SW480 (cell line): ENCODE data around the gene CDH18.

Experiments
- DNase-seq: peaks from one replicate; pipeline ENCODE4 v3.0.0-alpha.2; 2016; ENCODE audit warnings: low spot score

The CDH18 gene

DNA sequence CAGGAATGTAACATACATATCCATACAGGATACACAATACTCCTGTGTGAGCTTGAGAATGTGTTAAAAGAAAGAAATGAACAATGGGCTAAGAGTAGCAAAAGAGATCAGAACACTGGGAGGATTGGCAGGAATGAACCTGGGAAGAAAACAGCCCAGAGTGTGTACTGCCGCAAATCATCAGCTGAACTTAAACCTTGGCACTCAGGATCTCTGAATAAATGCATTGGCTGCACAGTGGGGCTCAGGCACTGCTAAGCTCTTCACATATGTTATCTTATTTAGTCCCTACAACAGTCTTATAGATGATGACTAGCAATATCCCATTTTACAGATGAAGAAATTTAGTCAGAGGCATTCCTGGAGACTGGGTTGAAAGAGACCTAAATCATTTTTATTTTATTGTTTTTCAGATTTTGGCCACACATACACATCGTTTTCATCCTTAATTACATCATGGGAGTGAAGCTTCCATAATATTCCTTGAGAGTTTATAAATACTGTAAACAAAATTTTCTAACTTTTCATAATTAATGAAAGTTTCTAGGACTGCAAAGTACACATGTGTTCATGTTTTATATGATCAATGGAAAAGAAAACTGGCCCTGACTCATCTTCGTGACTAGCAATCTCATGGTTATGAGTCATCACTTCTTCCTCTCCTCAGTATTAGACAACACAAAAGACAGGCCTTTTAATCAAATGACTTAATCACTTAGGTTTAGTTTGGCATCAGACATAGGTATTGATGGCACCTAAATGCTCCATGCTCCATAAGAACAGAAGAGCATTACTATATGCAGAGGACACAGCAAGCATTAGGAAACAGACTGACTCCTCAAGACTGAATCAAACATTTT is 59.2 kb downstream of the CDH18 start:
- peak; percentile 61 for DNase-seq

DNA sequence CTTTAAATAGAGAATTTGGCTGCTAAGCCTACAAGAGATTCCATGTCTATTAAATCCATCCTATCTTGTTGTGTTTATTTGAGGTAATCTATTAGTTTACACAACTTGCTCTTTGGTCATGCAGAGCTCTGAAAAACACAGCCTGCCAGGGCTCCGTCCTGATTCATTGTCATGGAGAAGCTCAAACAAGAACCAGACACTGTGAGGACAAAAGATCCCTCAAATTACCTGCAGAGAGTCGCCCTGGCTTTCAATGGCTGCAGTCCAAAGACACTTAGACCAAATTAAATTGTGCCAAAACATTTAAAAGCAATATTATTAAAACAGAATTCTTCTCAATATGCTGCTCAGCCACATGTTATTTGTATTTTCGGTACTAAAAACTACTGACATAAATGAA is 60.1 kb downstream of the CDH18 start:
- no peak for DNase-seq

DNA sequence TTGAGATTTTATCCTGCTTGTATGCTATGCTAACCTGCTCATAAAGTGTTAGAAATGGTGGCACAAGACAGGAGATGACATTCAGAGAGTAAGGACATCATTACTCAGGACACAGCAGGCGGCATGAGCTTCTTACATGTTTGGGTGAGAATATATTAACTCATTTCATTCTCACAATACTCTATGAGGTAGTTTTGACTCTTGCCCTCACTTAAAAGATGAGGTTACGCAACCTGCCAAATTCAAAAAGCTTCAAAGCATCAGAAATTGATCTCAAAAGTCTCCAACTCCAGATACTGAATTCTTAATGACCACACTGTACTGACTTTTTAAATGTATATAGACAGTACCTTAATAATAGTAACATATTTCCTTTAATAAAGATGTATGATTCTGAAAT is 60.8 kb downstream of the CDH18 start:
- no peak for DNase-seq

DNA sequence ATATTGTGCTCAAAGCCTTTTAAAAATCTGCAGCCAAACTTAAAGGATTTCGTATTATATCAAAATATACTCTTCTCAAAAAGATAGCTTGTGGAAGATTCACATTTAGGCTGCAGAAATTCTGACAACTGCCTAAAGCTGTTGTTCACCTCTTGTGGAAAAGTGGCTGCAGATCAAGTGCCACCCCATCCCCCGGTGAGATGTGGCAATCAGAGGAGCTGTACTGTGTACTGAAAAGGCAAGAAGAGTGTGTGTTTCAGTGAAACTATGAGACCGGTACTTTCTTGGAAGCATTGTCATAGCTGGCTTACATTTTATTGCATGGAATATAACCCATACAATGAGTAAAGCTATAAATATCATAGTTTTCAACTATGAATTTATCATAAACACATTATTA is 64.3 kb downstream of the CDH18 start:
- no peak for DNase-seq

DNA sequence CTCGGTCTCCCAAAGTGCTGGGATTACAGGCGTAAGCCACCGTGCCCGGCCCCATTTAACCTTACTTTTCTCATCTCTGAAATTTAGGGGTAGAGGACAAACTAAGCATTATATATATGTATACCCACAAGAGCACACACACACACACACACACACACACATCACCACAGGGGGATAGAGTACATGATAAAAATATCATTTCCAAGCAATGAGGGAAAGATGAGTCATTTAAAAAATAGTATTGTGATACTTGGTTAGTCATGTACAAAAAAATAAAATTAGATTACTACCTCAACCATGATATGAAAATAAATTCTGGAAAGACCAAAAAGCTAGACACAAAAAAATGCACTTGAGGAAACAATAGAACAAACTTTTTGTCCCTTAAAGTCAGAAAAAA is 67.2 kb downstream of the CDH18 start:
- DNase-seq, result no peak

DNA sequence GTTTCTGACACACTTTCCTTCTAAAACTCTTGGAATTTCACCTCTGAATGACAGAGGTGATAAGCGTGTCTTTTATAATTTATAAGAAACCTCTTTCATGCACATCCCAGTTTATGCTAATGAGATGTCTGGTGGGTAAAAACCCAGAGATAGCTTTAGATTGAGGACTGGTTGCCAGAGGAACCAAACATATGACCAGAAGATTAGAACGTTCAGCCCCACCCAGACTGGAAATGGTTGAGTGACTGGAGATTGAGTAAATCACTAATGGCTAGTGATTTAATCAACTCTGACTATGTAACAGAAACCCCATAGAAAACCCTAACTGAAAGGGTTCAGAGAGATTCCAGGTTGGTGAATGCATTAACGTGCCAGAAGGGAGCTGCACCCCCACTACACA is 69.2 kb downstream of the CDH18 start:
- no peak for DNase-seq

DNA sequence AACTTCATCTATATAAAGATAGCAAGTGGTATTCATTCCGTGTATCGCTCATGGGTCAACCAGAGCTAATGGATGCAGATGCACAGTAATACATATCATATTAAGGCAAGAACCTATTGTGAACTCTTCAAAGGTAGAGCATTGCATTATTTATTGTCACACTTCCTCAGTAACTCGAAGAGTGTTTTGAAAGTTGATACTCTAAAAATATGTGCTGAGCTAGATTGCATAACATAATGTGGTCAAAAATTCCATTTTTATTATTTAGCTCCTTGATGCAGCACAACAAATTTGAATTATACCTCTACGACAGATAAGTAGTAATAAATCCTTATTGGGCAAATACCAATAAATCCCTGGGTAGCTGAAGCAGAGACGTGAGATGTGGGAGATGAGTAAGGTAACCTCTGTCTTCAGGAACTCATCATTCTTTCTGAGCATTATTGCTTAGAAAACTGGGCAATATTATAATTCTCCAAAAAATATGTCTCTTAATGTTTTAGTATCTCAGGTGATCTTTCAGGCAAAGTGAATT is 70.3 kb downstream of the CDH18 start:
- no peak for DNase-seq

DNA sequence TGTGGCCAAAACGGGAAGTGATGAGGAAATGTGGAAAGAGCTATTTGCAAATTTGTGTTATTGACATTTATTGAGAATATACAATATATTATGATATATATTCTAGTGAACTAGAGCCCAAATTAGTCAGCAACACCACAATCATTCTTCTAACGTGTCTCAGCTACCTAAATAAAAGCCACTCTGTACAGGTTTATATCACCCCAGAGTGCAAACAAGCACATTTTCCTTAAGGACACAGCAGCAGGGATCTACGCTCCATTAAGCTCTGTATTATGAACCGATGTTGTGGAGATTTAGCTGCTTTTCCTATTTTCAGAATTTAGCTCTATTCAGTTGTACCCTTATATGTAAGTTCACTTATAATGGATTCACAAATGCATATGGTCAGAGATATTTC is 77.9 kb downstream of the CDH18 start:
- no peak for DNase-seq

DNA sequence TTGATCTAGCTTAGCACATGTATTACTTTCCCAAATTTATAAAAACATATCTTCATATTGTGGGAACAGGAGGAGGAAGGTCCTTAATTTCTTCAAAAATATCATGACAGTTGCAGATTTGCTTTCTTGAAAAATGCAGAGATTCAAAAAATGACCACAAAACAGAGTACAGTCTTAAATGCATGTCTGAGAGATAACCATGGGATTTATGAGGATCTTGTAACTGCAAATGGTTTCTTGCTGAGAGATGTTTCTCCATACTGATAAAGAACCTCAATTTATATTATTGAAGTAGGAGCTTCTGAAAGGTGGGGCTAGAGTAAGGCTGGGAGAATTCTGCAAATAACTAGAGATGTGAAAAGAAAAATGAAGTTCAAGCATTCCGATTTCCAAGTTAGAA is 83.2 kb downstream of the CDH18 start:
- DNase-seq, result no peak

DNA sequence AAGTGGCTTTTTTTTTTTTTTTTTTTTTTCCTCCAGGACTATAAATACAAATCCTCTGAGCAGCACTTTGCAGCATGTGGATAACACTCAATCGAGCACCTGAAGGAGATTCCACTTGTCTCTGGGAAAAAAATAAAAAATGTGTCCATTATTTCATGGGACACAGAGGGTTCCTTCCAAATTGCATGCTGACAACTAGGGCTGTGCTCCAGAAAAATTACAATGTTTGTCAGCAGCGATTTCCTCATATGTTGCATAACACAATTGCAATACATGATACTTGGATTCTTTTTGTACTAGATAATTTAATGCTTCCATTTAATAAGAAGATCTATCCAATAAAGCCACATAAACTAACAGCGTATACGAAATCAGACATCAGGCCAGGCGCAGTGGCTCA is 84.4 kb downstream of the CDH18 start:
- DNase-seq, result no peak

DNA sequence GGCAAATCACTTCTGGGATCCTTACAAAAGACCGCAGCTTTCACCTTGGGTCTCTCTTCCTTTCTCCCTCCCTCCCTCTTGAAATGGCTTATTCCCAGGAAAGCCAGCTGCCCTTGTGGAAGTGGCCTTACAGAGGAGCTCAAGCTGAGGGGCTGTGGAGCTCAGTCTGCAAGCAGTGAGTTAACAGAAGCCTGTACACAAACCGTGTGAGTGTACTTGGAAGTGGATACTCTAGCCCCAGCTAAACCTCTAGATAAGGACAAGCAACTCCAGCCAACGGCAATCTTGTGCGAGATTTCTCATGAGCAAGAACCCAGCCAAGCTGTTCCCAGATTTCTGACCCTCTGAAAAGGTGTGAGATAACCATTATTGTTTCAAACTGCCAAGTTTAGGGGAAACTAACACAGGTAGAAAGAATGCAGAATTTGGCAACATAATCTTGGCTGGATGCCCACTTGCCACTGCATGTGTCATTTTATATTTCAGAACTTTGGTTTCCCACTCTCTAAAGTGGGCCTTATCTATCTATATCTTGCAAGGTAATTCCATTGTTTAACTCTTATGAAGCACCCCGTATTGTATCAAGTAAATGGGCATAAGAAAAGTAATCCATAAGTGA is 85.6 kb downstream of the CDH18 start:
- no peak for DNase-seq

DNA sequence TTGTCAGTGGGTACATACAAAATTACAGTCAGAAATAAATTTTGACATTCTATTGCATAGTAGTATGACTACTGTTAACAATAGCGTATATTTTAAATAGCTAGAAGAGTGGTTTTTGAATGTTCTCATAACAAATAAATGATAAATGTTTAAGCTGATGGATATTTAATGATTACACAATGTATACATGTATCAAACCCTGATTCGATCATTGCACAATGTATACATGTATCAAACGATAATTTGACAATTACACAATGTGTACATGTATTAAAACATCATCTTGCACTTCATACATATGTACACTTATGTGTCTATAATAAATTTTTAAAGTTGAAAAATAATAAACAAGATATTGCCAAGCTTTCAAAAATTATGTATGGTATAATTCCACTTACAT is 87.7 kb downstream of the CDH18 start:
- no peak for DNase-seq

DNA sequence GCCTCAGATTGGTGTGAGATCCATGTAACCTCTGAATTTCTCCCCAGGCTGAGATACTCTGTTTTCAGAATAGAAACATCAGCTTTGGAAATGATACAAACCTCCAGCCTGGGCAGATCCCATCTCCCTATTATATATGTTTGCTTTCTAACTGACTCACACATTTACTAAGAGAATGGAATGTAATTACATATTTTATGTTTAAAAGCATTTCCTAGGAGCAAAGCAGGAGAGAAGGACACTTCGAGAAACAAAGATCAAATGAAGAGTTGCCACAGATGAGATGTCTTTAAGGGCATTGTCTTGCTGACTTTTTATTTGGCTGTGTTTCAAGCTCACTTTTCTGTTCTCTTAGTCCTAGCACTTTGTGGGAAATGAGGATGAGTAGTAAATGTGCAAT is 96.3 kb downstream of the CDH18 start:
- no peak for DNase-seq

DNA sequence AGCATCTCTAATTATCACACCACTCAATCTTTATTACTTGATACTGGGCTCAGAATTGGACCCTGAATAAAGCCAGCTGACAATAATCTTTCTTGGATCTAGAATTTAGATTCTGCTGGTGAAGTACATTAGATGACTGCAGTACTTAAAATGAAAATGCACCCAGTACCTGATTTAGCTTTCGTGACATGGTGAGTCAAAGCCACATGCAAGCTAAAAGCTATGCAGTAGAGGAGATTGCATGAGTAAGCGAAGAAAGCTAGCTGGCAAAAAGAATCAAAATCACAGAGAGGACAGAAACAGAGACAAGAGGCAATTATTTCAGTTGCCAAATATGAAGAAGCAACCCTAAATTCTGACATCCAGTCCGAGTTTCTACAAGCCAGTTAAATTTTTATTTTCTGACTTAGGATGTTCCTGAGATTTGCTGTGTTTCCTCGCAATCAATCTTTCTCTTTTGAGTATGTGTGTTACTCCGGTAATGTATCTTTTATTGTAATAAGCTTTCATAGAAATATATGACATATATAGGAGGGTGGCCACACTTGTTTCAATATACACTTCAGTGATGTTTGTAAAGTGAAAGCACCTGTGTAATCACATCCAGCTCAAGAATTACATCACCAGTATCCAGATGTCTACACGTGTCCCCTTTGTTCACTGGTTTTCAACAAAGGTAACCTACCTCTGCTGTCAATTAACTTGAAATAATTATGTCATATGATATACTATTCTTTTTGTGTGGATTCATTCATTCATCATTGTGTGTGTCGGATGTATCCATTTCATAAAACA is 101.7 kb downstream of the CDH18 start:
- peak; percentile 11 for DNase-seq

DNA sequence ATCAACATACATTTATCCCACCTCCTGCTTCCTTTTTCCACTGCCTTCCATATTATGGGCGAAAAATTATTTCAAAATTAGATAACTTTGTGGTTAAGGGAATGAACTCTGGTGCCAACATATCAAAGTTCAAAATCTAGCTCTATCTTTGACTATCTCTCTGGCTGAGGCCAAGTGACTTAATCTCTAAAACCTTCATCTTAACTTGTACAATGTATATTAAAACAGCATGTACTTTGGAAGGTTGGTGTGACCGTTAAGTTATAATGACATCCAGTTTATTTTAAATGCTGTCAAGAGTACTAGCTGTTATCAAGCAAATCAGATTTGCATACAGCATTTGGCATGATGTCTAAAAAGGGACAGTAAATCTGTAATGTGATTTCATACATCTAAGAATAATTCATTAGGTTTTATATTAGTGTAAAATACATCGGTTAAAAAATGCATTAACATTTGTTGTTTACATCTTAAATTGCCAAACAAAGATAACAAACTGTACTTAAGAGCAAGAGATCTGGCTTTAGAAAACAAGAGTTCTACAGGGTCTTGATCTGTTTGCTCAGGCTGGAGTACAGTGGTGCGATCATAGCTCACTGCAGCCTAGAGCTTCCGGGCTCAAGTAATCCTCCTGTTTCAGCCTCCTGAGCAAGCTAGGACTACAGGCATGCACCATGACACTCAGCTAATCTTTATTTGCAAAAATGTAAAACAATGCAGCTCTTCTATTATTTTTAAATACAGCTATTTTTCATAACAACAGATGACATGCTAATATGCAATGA is 102.8 kb downstream of the CDH18 start:
- DNase-seq, result no peak

DNA sequence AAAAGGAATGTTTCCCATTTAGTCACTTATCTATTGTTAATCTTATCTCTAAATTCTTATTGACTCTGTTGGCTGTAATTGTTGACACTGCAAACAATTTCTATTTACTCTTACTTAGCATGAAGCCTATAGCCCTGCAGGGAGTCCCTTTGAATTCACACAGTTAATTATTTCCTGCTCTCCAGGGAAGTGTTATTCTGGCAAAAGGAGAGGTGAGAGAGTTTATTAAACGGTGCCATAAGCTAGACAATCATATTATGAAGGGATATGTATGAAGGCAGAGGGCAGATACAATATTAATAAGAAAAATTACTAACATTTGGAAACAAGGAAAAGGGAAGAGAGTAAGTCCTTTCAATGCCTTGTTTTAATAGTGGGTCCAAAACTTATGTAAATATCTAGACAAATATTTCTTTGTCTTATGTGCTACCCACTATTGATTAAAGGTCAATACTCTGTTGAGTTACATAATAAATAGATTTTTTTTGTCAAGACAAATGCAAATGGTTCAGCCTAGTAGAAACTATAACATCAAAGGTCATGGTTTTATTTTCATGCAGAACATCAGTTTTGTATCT is 107.1 kb downstream of the CDH18 start:
- DNase-seq, result peak; percentile 6

DNA sequence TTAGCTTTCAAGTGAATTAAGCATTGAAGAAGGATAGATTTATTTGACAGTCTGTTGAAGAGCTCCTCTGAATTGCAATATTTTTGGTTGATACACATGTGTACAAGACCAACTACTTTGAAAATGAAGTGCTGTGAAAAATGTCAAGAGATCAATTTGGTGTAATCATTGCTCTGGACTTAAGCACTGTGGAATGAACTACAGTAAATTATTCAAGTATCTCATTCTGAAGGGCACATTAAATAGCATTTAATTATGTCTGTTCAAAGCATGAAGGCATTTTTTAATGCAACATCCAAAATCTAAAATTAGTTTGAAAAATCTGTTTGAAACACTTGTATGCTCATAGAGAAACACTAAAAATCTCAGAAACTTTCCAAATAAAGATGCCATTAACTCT is 107.5 kb downstream of the CDH18 start:
- no peak for DNase-seq

DNA sequence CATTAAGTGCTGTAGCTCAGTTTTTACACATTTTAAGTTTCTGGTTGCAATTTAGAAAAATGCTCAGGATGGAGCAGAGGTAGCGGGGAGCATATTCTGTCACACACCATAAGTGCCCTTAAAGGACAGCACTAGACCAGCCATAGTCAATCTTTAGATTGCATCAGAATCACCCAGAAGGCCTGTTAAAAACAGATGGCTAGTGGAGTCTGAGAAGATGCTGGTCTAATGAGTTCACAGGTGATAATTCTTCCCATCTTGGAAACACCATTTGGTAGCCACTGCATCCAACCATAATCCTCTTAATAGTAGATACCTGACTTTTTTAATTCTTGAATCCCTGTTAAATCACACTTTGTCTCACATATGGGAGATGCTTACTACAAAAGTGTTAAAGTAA is 113.2 kb downstream of the CDH18 start:
- DNase-seq, result no peak

DNA sequence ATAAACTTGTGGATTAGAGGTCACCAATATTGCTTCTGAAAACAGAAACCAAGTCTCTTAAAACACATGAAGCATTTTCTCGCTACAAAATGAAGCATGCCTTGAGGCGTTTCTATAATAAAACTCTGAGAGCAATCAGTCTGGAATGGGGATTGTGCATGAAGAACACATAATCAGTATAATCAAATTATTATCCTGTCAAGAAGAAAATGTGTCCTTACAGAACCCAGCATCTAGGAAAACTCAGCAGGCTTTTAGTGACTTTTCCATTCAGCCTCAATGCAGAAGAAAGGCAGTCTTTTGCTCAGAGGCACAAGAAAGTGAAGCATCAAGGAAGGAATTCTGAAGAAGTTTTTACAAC is 121.9 kb downstream of the CDH18 start:
- DNase-seq, result no peak

DNA sequence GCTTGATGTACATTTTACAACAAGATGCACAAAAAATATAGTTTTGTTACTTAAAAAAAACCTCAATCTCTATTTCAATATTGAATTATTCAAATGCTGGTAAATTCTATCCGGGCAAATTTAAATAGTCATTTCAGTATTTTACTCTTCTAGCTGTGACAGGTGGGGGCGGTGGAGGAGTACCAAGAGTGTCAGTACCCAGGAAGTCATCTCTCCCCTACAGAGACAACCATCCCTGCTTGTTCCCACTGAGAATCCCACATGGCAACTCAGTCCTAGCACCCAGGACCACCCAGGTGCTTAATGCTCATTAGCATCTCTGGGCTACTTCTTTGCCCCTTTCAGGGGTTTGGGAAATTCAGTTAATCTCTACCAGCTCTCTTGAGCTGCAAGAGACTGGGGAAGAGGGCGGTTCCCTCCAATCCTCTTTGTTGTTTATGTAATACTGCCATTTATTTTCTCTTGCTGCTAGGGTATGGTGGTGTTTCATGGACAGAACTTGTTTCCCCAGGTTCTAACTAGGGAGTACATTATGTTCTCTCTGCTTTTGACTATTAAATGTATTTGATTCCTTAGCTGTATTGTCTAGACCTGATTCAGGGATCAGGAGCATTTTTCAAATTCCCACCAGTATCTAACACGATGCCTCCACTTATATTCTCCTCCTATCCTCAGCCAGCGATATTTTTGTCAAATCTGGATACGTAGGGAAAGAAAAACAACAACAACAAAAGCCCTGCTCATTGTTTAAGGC is 122.5 kb downstream of the CDH18 start:
- no peak for DNase-seq

DNA sequence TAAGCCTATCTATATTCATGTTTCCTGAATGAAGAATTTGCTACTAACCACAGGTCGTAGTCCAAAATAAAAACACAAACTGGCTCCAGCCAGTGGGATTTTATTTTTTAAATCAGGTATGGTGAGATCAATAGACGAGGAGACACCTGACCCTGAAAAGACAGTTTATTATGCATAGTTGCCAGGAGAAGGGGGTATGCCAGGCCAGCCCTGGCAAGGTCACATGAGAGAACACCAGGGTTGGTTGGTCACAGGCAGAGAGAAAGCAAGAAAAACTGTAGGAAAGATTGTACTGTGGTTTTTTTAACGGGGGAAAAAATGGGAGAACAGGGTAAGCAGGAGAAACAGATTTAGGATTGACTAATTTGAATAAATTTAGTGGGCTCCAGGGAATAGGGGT is 125.3 kb downstream of the CDH18 start:
- DNase-seq, result no peak
